ENCODE measurements around the gene AUP1.

AUP1 gene

GRCh38 chr2:74535440-74535965 is 6.0 kb upstream of the AUP1 start:
- Histone ChIP-seq H3K27ac (ENCODE audit: low read depth, low read length) (no peak overlapping the region), H2AFZ (ENCODE audit: low read depth, low read length, severe bottlenecking) (no peak overlapping the region), H3K4me3 (ENCODE audit: insufficient read depth, low read length, poor library complexity, severe bottlenecking) (no peak overlapping the region), H3K9me3 (ENCODE audit: insufficient read depth, low read length) (no peaks in the 10 kb centered on the region), H3F3A (ENCODE audit: insufficient read depth) (peaks cover 5% of the 10 kb centered on the region; the same call in 1 of the 2 replicates), H4K20me1 (ENCODE audit: low read depth, low read length) (no peaks in the 10 kb centered on the region), H3K9me2 (replicated peaks; ENCODE audit: insufficient read depth, low read length) (no peaks in the 10 kb centered on the region), H3K27me3 (ENCODE audit: low read length) (no peaks in the 10 kb centered on the region), H3K9ac (ENCODE audit: low read length) (no peak overlapping the region), H3K36me3 (ENCODE audit: low read length) (no peaks in the 10 kb centered on the region), H3K4me2 (ENCODE audit: low read depth, low read length, poor library complexity, severe bottlenecking) (no peak overlapping the region), H3K79me2 (ENCODE audit: insufficient read depth, low read length) (no peaks in the 10 kb centered on the region)
- TF ChIP-seq EZH2phosphoT487 (conservative IDR thresholded peaks at IDR 0.05; ENCODE audit: low read length) (no peak), CTCF (IDR thresholded peaks at IDR 0.05; ENCODE audit: insufficient read depth, low read length, poor library complexity, severe bottlenecking) (no peak)

- Histone ChIP-seq H2AFZ (ENCODE audit: low read depth, low read length, severe bottlenecking) (no peak overlapping the region), H3K9me2 (replicated peaks; ENCODE audit: insufficient read depth, low read length) (no peaks in the 10 kb centered on the region), H3K4me3 (ENCODE audit: insufficient read depth, low read length, poor library complexity, severe bottlenecking) (no peak overlapping the region), H3K27me3 (ENCODE audit: low read length) (no peaks in the 10 kb centered on the region), H4K20me1 (ENCODE audit: low read depth, low read length) (no peaks in the 10 kb centered on the region), H3K9ac (ENCODE audit: low read length) (no peak overlapping the region), H3K4me2 (ENCODE audit: low read depth, low read length, poor library complexity, severe bottlenecking) (no peak overlapping the region), H3K36me3 (ENCODE audit: low read length) (no peaks in the 10 kb centered on the region), H3K79me2 (ENCODE audit: insufficient read depth, low read length) (peaks cover 5% of the 10 kb centered on the region; the same call in 1 of the 2 replicates), H3F3A (ENCODE audit: insufficient read depth) (peaks cover 5% of the 10 kb centered on the region; the same call in 1 of the 2 replicates), H3K9me3 (ENCODE audit: insufficient read depth, low read length) (no peaks in the 10 kb centered on the region), H3K27ac (ENCODE audit: low read depth, low read length) (no peak overlapping the region)
- TF ChIP-seq EZH2phosphoT487 (conservative IDR thresholded peaks at IDR 0.05; ENCODE audit: low read length) (no peak), CTCF (IDR thresholded peaks at IDR 0.05; ENCODE audit: insufficient read depth, low read length, poor library complexity, severe bottlenecking) (no peak)
These were observed 4.9 kb upstream of the AUP1 start for GRCh38 chr2:74534411-74534810.

DNA sequence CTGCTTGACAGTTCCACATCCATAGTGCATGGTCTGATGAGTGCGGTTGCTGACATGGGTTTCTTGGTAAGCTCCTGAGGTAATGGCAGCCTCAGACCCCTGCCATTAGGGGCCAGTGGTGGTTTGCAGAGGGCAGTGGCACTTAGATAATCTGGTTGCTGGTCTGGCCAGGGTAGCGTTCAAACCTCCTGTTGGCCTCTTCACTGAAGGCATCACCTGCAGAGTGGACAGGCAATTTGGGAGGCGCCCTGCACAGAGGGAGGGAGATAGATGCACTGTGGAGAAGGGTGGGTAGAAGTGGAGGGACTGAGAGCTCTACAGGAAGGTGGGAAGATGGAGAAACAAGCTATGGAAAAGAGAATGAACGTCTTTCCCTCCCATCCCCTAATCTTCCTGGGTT is 4.0 kb upstream of the AUP1 start:
- H3K9me3 ChIP-seq (ENCODE audit: insufficient read depth, low read length), result no peaks in the 10 kb centered on the region

More for the DNA sequence above, 4.0 kb upstream of the AUP1 start:
- Histone ChIP-seq H3K27ac (ENCODE audit: low read depth, low read length) (no peak overlapping the region), H3K79me2 (ENCODE audit: insufficient read depth, low read length) (peaks cover 15% of the 10 kb centered on the region), H3K36me3 (ENCODE audit: low read length) (no peaks in the 10 kb centered on the region), H3K27me3 (ENCODE audit: low read length) (no peaks in the 10 kb centered on the region), H4K20me1 (ENCODE audit: low read depth, low read length) (no peaks in the 10 kb centered on the region), H3K4me3 (ENCODE audit: insufficient read depth, low read length, poor library complexity, severe bottlenecking) (no peak overlapping the region), H3K4me2 (ENCODE audit: low read depth, low read length, poor library complexity, severe bottlenecking) (no peak overlapping the region), H3F3A (ENCODE audit: insufficient read depth) (peaks cover 5% of the 10 kb centered on the region; the same call in 1 of the 2 replicates), H2AFZ (ENCODE audit: low read depth, low read length, severe bottlenecking) (no peak overlapping the region), H3K9me2 (replicated peaks; ENCODE audit: insufficient read depth, low read length) (no peaks in the 10 kb centered on the region), H3K9ac (ENCODE audit: low read length) (no peak overlapping the region)
- TF ChIP-seq CTCF (IDR thresholded peaks at IDR 0.05; ENCODE audit: insufficient read depth, low read length, poor library complexity, severe bottlenecking), result no peak
- no peak for TF ChIP-seq EZH2phosphoT487 (conservative IDR thresholded peaks at IDR 0.05; ENCODE audit: low read length)
